ENCODE data around the gene IFNL2.
"Not testable (repeated sequence)": the region's sequence is repeated elsewhere in the genome, so short reads cannot be mapped to it uniquely, and the experiment has no call there.

The IFNL2 gene

GRCh38 chr19:39253374-39254149 lies 14.6 kb upstream of the IFNL2 start:
- no peak for DNase-seq

GRCh38 chr19:39254531-39255345 lies 13.5 kb upstream of the IFNL2 start:
- no peak for DNase-seq

GRCh38 chr19:39257227-39257626 lies 11.0 kb upstream of the IFNL2 start:
- DNase-seq: no peak

- no peak for DNase-seq
Observed at GRCh38 chr19:39261704-39262103, 6.5 kb upstream of the IFNL2 start.

GRCh38 chr19:39262496-39262895 lies 5.7 kb upstream of the IFNL2 start:
- DNase-seq: no peak

- no peak for DNase-seq
Observed at GRCh38 chr19:39263912-39264305, 4.3 kb upstream of the IFNL2 start.

- DNase-seq: no peak
Observed at GRCh38 chr19:39264306-39265290, 3.6 kb upstream of the IFNL2 start.

GRCh38 chr19:39265321-39265916 lies 2.8 kb upstream of the IFNL2 start:
- DNase-seq: no peak

- not testable (repeated sequence) for DNase-seq
Observed at GRCh38 chr19:39268531-39269223, 481 bp downstream of the IFNL2 start.

GRCh38 chr19:39269369-39269768 lies 1.2 kb downstream of the IFNL2 start:
- DNase-seq: not testable (repeated sequence)

- DNase-seq: no peak
Observed at GRCh38 chr19:39270036-39270871, 2.1 kb downstream of the IFNL2 start.

GRCh38 chr19:39273859-39274258 lies 5.7 kb downstream of the IFNL2 start:
- not testable (repeated sequence) for DNase-seq

- DNase-seq: no peak
Observed at GRCh38 chr19:39275578-39275977, 7.4 kb downstream of the IFNL2 start.

- DNase-seq: no peak
Observed at GRCh38 chr19:39276740-39277139, 8.5 kb downstream of the IFNL2 start.

- no peak for DNase-seq
Observed at GRCh38 chr19:39277598-39277997, 9.4 kb downstream of the IFNL2 start.

GRCh38 chr19:39282021-39282420 lies 13.8 kb downstream of the IFNL2 start:
- no peak for DNase-seq

- no peak for DNase-seq
Observed at GRCh38 chr19:39284032-39284431, 15.8 kb downstream of the IFNL2 start.

GRCh38 chr19:39293394-39293793 lies 25.2 kb downstream of the IFNL2 start:
- DNase-seq: no peak

- DNase-seq: no peak
Observed at GRCh38 chr19:39296055-39296645, 28.0 kb downstream of the IFNL2 start, which contains the start of gene IFNL1. Gene IFNL1, plus strand, starts transcription at chr19:39296407. Its CDS starts 15 bp downstream, at chr19:39296422.

GRCh38 chr19:39296906-39297305 lies 28.7 kb downstream of the IFNL2 start:
- DNase-seq: no peak

Data from stimulated activated CD4-positive, alpha-beta T cell treated with anti-CD3 and anti-CD28 coated beads, Interleukin-4, amount 100 ng/mL, for 24 hours (primary cell).